Trophoblast cell (in vitro differentiated cells and primary cell): Measurements from ENCODE around the gene NPVF.
A peak's percentile ranks its signal among the peaks of the same experiment; 100 is the strongest.

ENCODE experiments used
- DNase-seq, 2 donors: peaks; one replicate each; pipeline ENCODE4 v3.0.0-alpha.2; 2016
- H2AFZ ChIP-seq: 2 replicates; pipeline ENCODE4 v1.6.1; 2013; ENCODE audit warnings: low read length, moderate library complexity, mild to moderate bottlenecking; ENCODE audit not compliant: insufficient read depth, poor library complexity
- H2AK5ac ChIP-seq: 2 replicates; pipeline ENCODE4 v1.6.1; 2013; ENCODE audit warnings: mild to moderate bottlenecking, low read length
- H2BK120ac ChIP-seq: 2 replicates; pipeline ENCODE4 v1.6.1; 2013; ENCODE audit warnings: low read length, mild to moderate bottlenecking, moderate library complexity; ENCODE audit not compliant: insufficient read depth, poor library complexity
- H2BK12ac ChIP-seq: 2 replicates; pipeline ENCODE4 v1.6.1; 2013; ENCODE audit warnings: mild to moderate bottlenecking, low read length, moderate library complexity
- H2BK5ac ChIP-seq: 2 replicates; pipeline ENCODE4 v1.6.1; 2013; ENCODE audit warnings: low read length, low read depth, moderate library complexity, mild to moderate bottlenecking; ENCODE audit not compliant: poor library complexity
- H3K14ac ChIP-seq: 2 replicates; pipeline ENCODE4 v1.6.1; 2013; ENCODE audit warnings: mild to moderate bottlenecking, low read length
- H3K18ac ChIP-seq: 2 replicates; pipeline ENCODE4 v1.6.1; 2013; ENCODE audit warnings: mild to moderate bottlenecking, low read length
- H3K23ac ChIP-seq: 2 replicates; pipeline ENCODE4 v1.6.1; 2013; ENCODE audit warnings: low read length
- H3K27ac ChIP-seq: 2 replicates; pipeline ENCODE4 v1.5.1; 2013; ENCODE audit warnings: low read depth, mild to moderate bottlenecking, inconsistent platforms, low read length, moderate library complexity
- H3K27me3 ChIP-seq: 2 replicates; pipeline ENCODE4 v1.6.1; 2013; ENCODE audit warnings: inconsistent platforms, mild to moderate bottlenecking, low read length, moderate library complexity; ENCODE audit not compliant: insufficient read depth
- H3K36me3 ChIP-seq, 2 experiments: 1 replicate in 1 of 2; 2 replicates in 1 of 2; pipeline ENCODE4 v1.6.1; 2013; ENCODE audit warnings: low read length in 2 of 2, mild to moderate bottlenecking in 2 of 2, moderate library complexity in 1 of 2; ENCODE audit not compliant: insufficient read depth in 2 of 2, control insufficient read depth in 1 of 2
- H3K4ac ChIP-seq: 2 replicates; pipeline ENCODE4 v1.6.1; 2013; ENCODE audit warnings: low read depth, mild to moderate bottlenecking, low read length, moderate library complexity
- H3K4me1 ChIP-seq, 2 experiments: 1 replicate in 1 of 2; 2 replicates in 1 of 2; pipeline ENCODE4 v1.6.1; 2013; ENCODE audit warnings: low read length in 2 of 2, mild to moderate bottlenecking in 2 of 2, moderate library complexity in 1 of 2; ENCODE audit not compliant: insufficient read depth in 2 of 2, control insufficient read depth in 1 of 2
- H3K4me2 ChIP-seq: 2 replicates; pipeline ENCODE4 v1.6.1; 2013; ENCODE audit warnings: inconsistent platforms, mild to moderate bottlenecking, low read length, moderate library complexity
- H3K4me3 ChIP-seq: 2 replicates; pipeline ENCODE4 v1.5.1; 2013; ENCODE audit warnings: mild to moderate bottlenecking, low read depth, low read length, inconsistent platforms
- H3K79me1 ChIP-seq: one replicate; pipeline ENCODE4 v1.6.1; 2013; ENCODE audit warnings: low read length
- H3K79me2 ChIP-seq: 2 replicates; pipeline ENCODE4 v1.6.1; 2013; ENCODE audit warnings: low read length, mild to moderate bottlenecking; ENCODE audit not compliant: control insufficient read depth, insufficient read depth, poor library complexity
- H3K9ac ChIP-seq: 2 replicates; pipeline ENCODE4 v1.6.1; 2013; ENCODE audit warnings: mild to moderate bottlenecking, low read length
- H3K9me3 ChIP-seq: 2 replicates; pipeline ENCODE4 v1.6.1; 2013; ENCODE audit warnings: low read depth, mild to moderate bottlenecking, control low read depth, inconsistent platforms, low read length; ENCODE audit not compliant: insufficient read depth
- H4K12ac ChIP-seq: 2 replicates; pipeline ENCODE4 v1.6.1; 2013; ENCODE audit warnings: low read depth, mild to moderate bottlenecking, low read length, moderate library complexity
- H4K8ac ChIP-seq: 2 replicates; pipeline ENCODE4 v1.6.1; 2013; ENCODE audit warnings: low read depth, mild to moderate bottlenecking, low read length, moderate library complexity
- H4K91ac ChIP-seq: one replicate; pipeline ENCODE4 v1.6.1; 2013; ENCODE audit warnings: low read depth, mild to moderate bottlenecking, low read length, moderate library complexity
- WGBS: extraction: QIAGEN DNeasy Blood & Tissue Kit; methylation state at CpG from one replicate; pipeline ENCODE4 v1.1.7; 2013; ENCODE audit warnings: missing lambda C conversion rate; ENCODE audit not compliant: insufficient read length, insufficient coverage; ENCODE audit errors: extremely low coverage; 5-methylcytosine and 5-hydroxymethylcytosine counted together

NPVF gene

DNA sequence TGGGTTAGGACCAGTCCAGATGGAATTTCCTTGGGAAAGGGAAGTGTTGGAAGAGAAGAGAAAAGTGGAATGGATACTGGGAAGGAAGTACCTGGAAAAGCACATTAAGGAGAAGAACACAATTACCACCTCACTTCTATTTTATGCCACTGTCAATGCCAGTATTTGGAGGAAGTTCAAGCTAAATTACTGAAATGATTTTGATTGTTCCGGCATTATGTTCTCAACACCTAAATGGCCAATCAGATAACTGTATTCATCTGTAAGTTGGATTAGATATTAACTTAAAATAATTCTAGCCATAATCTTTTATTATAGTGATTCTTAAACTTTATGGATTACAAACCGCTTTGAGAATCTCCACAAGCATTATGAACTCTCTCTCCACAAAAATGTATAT, 7.3 kb downstream of the NPVF start:
- WGBS: no CpG with 5 or more reads among the region's 2 CpGs

DNA sequence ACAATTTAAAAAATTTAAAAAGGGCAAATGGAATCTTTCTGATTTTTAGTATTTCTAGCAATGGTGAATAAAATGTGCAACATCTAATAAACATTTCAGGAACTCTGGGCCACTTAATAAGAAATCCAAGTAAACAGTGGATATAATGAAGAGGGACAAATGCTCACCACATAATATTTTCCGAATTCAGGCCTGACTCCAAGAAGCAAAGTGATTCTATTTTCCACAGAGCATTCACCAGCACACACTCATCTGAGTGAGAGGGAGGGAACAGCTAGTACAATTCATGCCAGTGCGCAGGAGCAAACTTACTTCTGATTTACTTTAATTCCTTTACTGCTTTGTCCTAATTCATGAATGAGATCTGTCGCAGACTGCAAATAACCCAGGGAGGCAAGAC, 10.1 kb downstream of the NPVF start:
- Histone ChIP-seq H3K79me2 (no peaks in the 10 kb centered on the region), H2AK5ac (no peak overlapping the region), H2AFZ (no peak overlapping the region), H4K8ac (no peak overlapping the region), H3K18ac (no peak overlapping the region), H3K27me3 (no peaks in the 10 kb centered on the region), H4K12ac (no peak overlapping the region), H3K79me1 (no peaks in the 10 kb centered on the region), H2BK12ac (no peak overlapping the region), H2BK5ac (no peak overlapping the region), H3K23ac (no peak overlapping the region), H2BK120ac (no peak overlapping the region), H3K36me3 (no peaks in the 10 kb centered on the region), H3K9me3 (no peaks in the 10 kb centered on the region), H3K4me1 (no peaks in the 10 kb centered on the region), H3K4ac (no peak overlapping the region), H3K4me2 (no peak overlapping the region), H3K14ac (no peak overlapping the region), H4K91ac (no peak overlapping the region), H3K27ac (no peak overlapping the region), H3K9ac (no peak overlapping the region), H3K4me3 (no peak overlapping the region)
- no peak for DNase-seq
- no CpG with 5 or more reads among the region's 3 CpGs for WGBS

More for the DNA sequence above, 7.3 kb downstream of the NPVF start:
- H4K91ac ChIP-seq: no peak overlapping the region
- no peak overlapping the region for H2BK12ac ChIP-seq
- no peak overlapping the region for H2AK5ac ChIP-seq
- H3K9me3 ChIP-seq: no peaks in the 10 kb centered on the region
- H3K23ac ChIP-seq: no peak overlapping the region
- H3K4me2 ChIP-seq: no peak overlapping the region
- H2BK120ac ChIP-seq: no peak overlapping the region
- no peak overlapping the region for H3K27ac ChIP-seq
- DNase-seq: no peak
- no peak overlapping the region for H3K9ac ChIP-seq
- no peak overlapping the region for H2BK5ac ChIP-seq
- no peak overlapping the region for H3K14ac ChIP-seq
- H4K12ac ChIP-seq: no peak overlapping the region
- H3K18ac ChIP-seq: no peak overlapping the region
- no peak overlapping the region for H4K8ac ChIP-seq
- H3K79me2 ChIP-seq: no peaks in the 10 kb centered on the region
- no peaks in the 10 kb centered on the region for H3K36me3 ChIP-seq
- H3K4me1 ChIP-seq: no peaks in the 10 kb centered on the region
- no peak overlapping the region for H3K4me3 ChIP-seq
- H3K79me1 ChIP-seq: no peaks in the 10 kb centered on the region
- H3K4ac ChIP-seq: no peak overlapping the region
- H2AFZ ChIP-seq: no peak overlapping the region
- H3K27me3 ChIP-seq: no peaks in the 10 kb centered on the region

DNA sequence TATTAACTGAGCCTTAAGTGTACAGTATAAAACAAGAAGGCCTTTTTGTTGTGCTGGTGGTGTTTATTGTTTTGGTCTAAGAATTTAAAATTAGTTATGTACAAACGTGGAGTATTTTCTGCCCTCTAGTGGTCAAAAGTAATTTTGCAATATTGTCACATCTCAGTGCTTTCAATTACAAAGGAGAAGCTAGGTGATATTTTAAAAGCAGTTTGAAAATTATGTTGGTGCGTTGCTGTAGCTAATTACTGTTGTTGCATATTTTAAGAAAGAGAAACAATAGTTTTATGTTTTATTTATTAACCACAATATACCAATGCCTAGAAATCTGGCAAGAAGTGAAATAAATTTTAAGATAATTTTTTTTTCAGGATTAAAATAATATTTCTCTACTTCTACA, 11.4 kb downstream of the NPVF start:
- H3K4me1 ChIP-seq: no peaks in the 10 kb centered on the region
- H4K8ac ChIP-seq: no peak overlapping the region
- H3K4ac ChIP-seq: no peak overlapping the region
- no peak overlapping the region for H2AK5ac ChIP-seq
- H3K9me3 ChIP-seq: no peaks in the 10 kb centered on the region
- no peak overlapping the region for H2BK120ac ChIP-seq
- no peak overlapping the region for H2BK5ac ChIP-seq
- peak; percentile 8 to 92 for DNase-seq
- no peak overlapping the region for H3K4me2 ChIP-seq
- H3K18ac ChIP-seq: no peak overlapping the region
- no peaks in the 10 kb centered on the region for H3K79me1 ChIP-seq
- no peaks in the 10 kb centered on the region for H3K27me3 ChIP-seq
- no peaks in the 10 kb centered on the region for H3K79me2 ChIP-seq
- H3K4me3 ChIP-seq: no peak overlapping the region
- no peak overlapping the region for H2BK12ac ChIP-seq
- H4K91ac ChIP-seq: no peak overlapping the region
- no CpG with 5 or more reads among the region's 2 CpGs for WGBS
- H3K9ac ChIP-seq: no peak overlapping the region
- no peak overlapping the region for H2AFZ ChIP-seq
- H3K27ac ChIP-seq: no peak overlapping the region
- no peak overlapping the region for H3K14ac ChIP-seq
- no peak overlapping the region for H4K12ac ChIP-seq
- no peaks in the 10 kb centered on the region for H3K36me3 ChIP-seq
- H3K23ac ChIP-seq: no peak overlapping the region

DNA sequence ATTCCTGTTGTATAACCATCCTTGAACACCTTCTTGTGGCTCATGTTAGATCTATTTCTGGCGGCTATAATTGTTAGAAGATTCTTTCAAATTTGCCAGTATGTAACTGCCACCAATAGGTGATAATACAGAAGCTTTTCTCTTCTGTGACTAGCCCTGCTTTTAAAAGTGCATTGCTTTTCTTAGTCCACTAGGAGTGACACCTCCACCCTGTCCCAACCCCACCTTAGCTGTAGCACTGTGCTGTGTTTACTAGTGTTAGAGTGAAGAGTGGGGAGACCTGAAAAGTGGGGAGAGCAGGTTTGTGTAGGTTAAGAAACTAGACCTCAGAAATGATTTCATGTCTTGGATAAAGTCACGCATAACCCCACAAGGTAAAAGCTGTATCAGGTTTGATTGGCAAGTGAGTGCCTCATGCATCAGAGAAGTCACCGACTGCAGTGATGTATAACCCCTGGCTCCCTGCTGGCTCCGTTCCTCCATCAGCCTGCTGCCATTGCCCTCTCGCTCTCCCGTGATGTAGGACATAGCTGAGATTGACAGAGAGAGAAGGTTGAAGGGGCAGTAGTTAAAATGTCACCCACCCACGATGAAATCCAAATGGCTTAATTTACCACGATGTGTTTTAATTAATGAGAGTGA, 12.5 kb downstream of the NPVF start:
- H4K12ac ChIP-seq: no peak overlapping the region
- no peaks in the 10 kb centered on the region for H3K79me1 ChIP-seq
- H3K79me2 ChIP-seq: no peaks in the 10 kb centered on the region
- no peak overlapping the region for H3K4me2 ChIP-seq
- no peaks in the 10 kb centered on the region for H3K36me3 ChIP-seq
- H3K4ac ChIP-seq: no peak overlapping the region
- no peak overlapping the region for H3K18ac ChIP-seq
- no peak for DNase-seq
- no peak overlapping the region for H4K8ac ChIP-seq
- H3K9me3 ChIP-seq: no peaks in the 10 kb centered on the region
- no peak overlapping the region for H2BK120ac ChIP-seq
- no peak overlapping the region for H4K91ac ChIP-seq
- H2BK5ac ChIP-seq: no peak overlapping the region
- H3K14ac ChIP-seq: no peak overlapping the region
- H3K27me3 ChIP-seq: no peaks in the 10 kb centered on the region
- no peak overlapping the region for H2AFZ ChIP-seq
- H3K23ac ChIP-seq: no peak overlapping the region
- H3K27ac ChIP-seq: no peak overlapping the region
- no peaks in the 10 kb centered on the region for H3K4me1 ChIP-seq
- H2BK12ac ChIP-seq: no peak overlapping the region
- WGBS: no CpG with 5 or more reads among the region's 8 CpGs
- no peak overlapping the region for H3K9ac ChIP-seq
- no peak overlapping the region for H2AK5ac ChIP-seq
- no peak overlapping the region for H3K4me3 ChIP-seq
